HG02938 (cell line): ENCODE results near the gene FADD.

Experiments
- ATAC-seq: cut with Tn5 transposase; IDR thresholded peaks from one replicate; pipeline ENCODE4 v1.9.1; 2021; ENCODE audit warnings: mild to moderate bottlenecking, moderate library complexity; ENCODE audit not compliant: unreplicated experiment

Gene FADD

GRCh38 chr11:70202920-70203750, at the start of gene FADD:
Gene FADD (plus strand): TSS chr11:70203296. CDS start chr11:70203460, 164 bp downstream.
- peak; percentile 64 for ATAC-seq

GRCh38 chr11:70155386-70155785, 47.7 kb upstream of the FADD start:
- no peak for ATAC-seq

GRCh38 chr11:70156291-70157037, 46.6 kb upstream of the FADD start:
- ATAC-seq = no peak

GRCh38 chr11:70158201-70158600, 44.9 kb upstream of the FADD start:
- ATAC-seq = no peak

- ATAC-seq = no peak
Observed at GRCh38 chr11:70158757-70159389, 44.2 kb upstream of the FADD start.

- ATAC-seq = no peak
Observed at GRCh38 chr11:70159627-70160570, 43.2 kb upstream of the FADD start.

- no peak for ATAC-seq
Observed at GRCh38 chr11:70161043-70161625, 42.0 kb upstream of the FADD start.

- no peak for ATAC-seq
Observed at GRCh38 chr11:70164705-70165104, 38.4 kb upstream of the FADD start.

- ATAC-seq = no peak
Observed at GRCh38 chr11:70167120-70167519, 36.0 kb upstream of the FADD start.

GRCh38 chr11:70167723-70168404, 35.2 kb upstream of the FADD start:
- ATAC-seq = no peak

- ATAC-seq = no peak
Observed at GRCh38 chr11:70168405-70168754, 34.7 kb upstream of the FADD start.

GRCh38 chr11:70169127-70169526, 34.0 kb upstream of the FADD start:
- ATAC-seq = no peak

GRCh38 chr11:70169632-70170031, 33.5 kb upstream of the FADD start:
- ATAC-seq = no peak

GRCh38 chr11:70170596-70171210, 32.4 kb upstream of the FADD start:
- ATAC-seq = no peak

GRCh38 chr11:70173018-70173417, 30.1 kb upstream of the FADD start:
- ATAC-seq = no peak

GRCh38 chr11:70174547-70175235, 28.4 kb upstream of the FADD start:
- no peak for ATAC-seq

- ATAC-seq = no peak
Observed at GRCh38 chr11:70175236-70175698, 27.8 kb upstream of the FADD start.

- no peak for ATAC-seq
Observed at GRCh38 chr11:70176940-70177689, 26.0 kb upstream of the FADD start.
